SK-N-SH (cell line): ENCODE results near the gene IL1RL2. TPM values are rescaled to one million over a fixed set of nuclear protein-coding genes. Genes with fewer than 3 reads are reported as not detected.

Source experiments
- CTCF ChIA-PET: fragments of 300-600, 350-600 bp; formaldehyde crosslinking; extraction: SDS; loops from one replicate; lab custom pipeline; 2021; lab: Yijun Ruan, JAX
- POLR2A ChIA-PET: fragments of 350-600 bp; sonication (Branson Sonifier 250); formaldehyde crosslinking; extraction: SDS; loops from one replicate; lab custom pipeline; 2020; ENCODE audit warnings: antibody characterized with exemption, inconsistent platforms; lab: Yijun Ruan, JAX
- DNase-seq: peaks from one replicate; pipeline ENCODE4 v3.0.0; 2012
- H2AFZ ChIP-seq: fragments of 200-600 bp; sonication (generic); 2 replicates; pipeline ENCODE4 v1.8.1; 2016; ENCODE audit warnings: antibody characterized with exemption, mild to moderate bottlenecking, low read depth
- H3F3A ChIP-seq: fragments of 200-600 bp; sonication (generic); replicated peaks from 2 replicates; pipeline ENCODE3; 2016; ENCODE audit warnings: antibody characterized with exemption, mild to moderate bottlenecking; ENCODE audit not compliant: insufficient read depth
- H3K27ac ChIP-seq, 2 experiments: fragments of 200-500 bp in 1 of 2; fragments of 200-600 bp in 1 of 2; sonication (Bioruptor generic) in 1 of 2; sonication (generic), shearing (Covaris generic) in 1 of 2; 2 replicates each; pipeline versions ENCODE4 v1.5.1 to v1.6.1; 2014 to 2016; ENCODE audit warnings: low read depth in 2 of 2, inconsistent platforms in 1 of 2, low read length in 1 of 2, mild to moderate bottlenecking in 1 of 2, mixed read lengths in 1 of 2
- H3K27me3 ChIP-seq: fragments of 200-600 bp; sonication (generic), shearing (Covaris generic); 2 replicates; pipeline ENCODE4 v1.6.1; 2016; ENCODE audit warnings: mixed run types; ENCODE audit not compliant: insufficient read depth
- H3K36me3 ChIP-seq, 2 experiments: fragments of 200-500 bp in 1 of 2; fragments of 200-600 bp in 1 of 2; sonication (Bioruptor generic) in 1 of 2; sonication (generic) in 1 of 2; replicated peaks in 1 of 2; 2 replicates each; pipeline versions ENCODE3 to v1.5.1; 2014 to 2016; ENCODE audit warnings: low read length in 1 of 2, mild to moderate bottlenecking in 1 of 2; ENCODE audit not compliant: insufficient read depth in 2 of 2, control insufficient read depth in 1 of 2
- H3K4me1 ChIP-seq, 2 experiments: fragments of 200-500 bp in 1 of 2; fragments of 200-600 bp in 1 of 2; sonication (Bioruptor generic) in 1 of 2; sonication (generic), shearing (Covaris generic) in 1 of 2; 2 replicates each; pipeline versions ENCODE4 v1.5.1 to v1.6.1; 2014 to 2016; ENCODE audit warnings: low read depth in 1 of 2, low read length in 1 of 2, mixed run types in 1 of 2; ENCODE audit not compliant: insufficient read depth in 2 of 2, control insufficient read depth in 1 of 2
- H3K4me2 ChIP-seq: fragments of 200-600 bp; sonication (generic), shearing (Covaris generic); 2 replicates; pipeline ENCODE4 v1.6.1; 2017; ENCODE audit warnings: mixed run types
- H3K4me3 ChIP-seq, 2 experiments: fragments of 200-500 bp in 1 of 2; fragments of 200-600 bp in 1 of 2; sonication (Bioruptor generic) in 1 of 2; sonication (generic), shearing (Covaris generic) in 1 of 2; 2 replicates each; pipeline versions ENCODE4 v1.5.1 to v1.8.1; 2014 to 2016; ENCODE audit warnings: low read depth in 2 of 2, inconsistent platforms in 1 of 2, low read length in 1 of 2, mild to moderate bottlenecking in 1 of 2, mixed read lengths in 1 of 2, moderate library complexity in 1 of 2
- H3K79me2 ChIP-seq: fragments of 200-600 bp; sonication (generic); 2 replicates; pipeline ENCODE4 v1.8.1; 2017; ENCODE audit warnings: mild to moderate bottlenecking; ENCODE audit not compliant: insufficient read depth
- H3K9ac ChIP-seq: fragments of 200-600 bp; sonication (generic); 2 replicates; pipeline ENCODE4 v1.6.1; 2017; ENCODE audit warnings: mixed run types
- H3K9me2 ChIP-seq: fragments of 200-600 bp; sonication (generic); 2 replicates; pipeline ENCODE4 v1.6.1; 2017; ENCODE audit warnings: mixed run types
- H3K9me3 ChIP-seq: fragments of 200-600 bp; sonication (generic); 2 replicates; pipeline ENCODE4 v1.6.1; 2017; ENCODE audit warnings: mixed run types, mild to moderate bottlenecking, moderate library complexity
- H4K20me1 ChIP-seq: fragments of 200-600 bp; sonication (generic); 2 replicates; pipeline ENCODE4 v1.6.1; 2017; ENCODE audit warnings: mild to moderate bottlenecking, mixed run types; ENCODE audit not compliant: insufficient read depth
- FOSL2 ChIP-seq: IDR thresholded peaks from 2 replicates; pipeline ENCODE4 v1.4.0; 2012; ENCODE audit warnings: low read depth, mild to moderate bottlenecking, moderate library complexity, borderline replicate concordance
- FOXM1 ChIP-seq: IDR thresholded peaks from 2 replicates; pipeline ENCODE4 v1.4.0; 2012; ENCODE audit warnings: low read depth, mild to moderate bottlenecking
- GABPA ChIP-seq: IDR thresholded peaks from 2 replicates; pipeline ENCODE4 v1.4.0; 2012; ENCODE audit warnings: low read depth, mild to moderate bottlenecking
- GATA2 ChIP-seq: sonication (generic); formaldehyde crosslinking; IDR thresholded peaks from 2 replicates; pipeline ENCODE4 v1.5.0; 2020; ENCODE audit warnings: mild to moderate bottlenecking, missing genetic modification reagents
- JUND ChIP-seq: IDR thresholded peaks from 2 replicates; pipeline ENCODE4 v1.4.0; 2012
- MXI1 ChIP-seq: IDR thresholded peaks from 2 replicates; pipeline ENCODE4 v1.6.1; 2012; ENCODE audit warnings: mild to moderate bottlenecking, low read depth, low read length, improper control_type of control experiment
- NRF1 ChIP-seq: IDR thresholded peaks from 2 replicates; pipeline ENCODE4 v1.6.1; 2012; ENCODE audit warnings: low read depth, mild to moderate bottlenecking, low read length
- RAD21 ChIP-seq: IDR thresholded peaks from 2 replicates; pipeline ENCODE4 v1.6.1; 2012; ENCODE audit warnings: mild to moderate bottlenecking, low read length
- RXRA ChIP-seq: IDR thresholded peaks from 2 replicates; pipeline ENCODE4 v1.4.0; 2012; ENCODE audit warnings: low read depth, mild to moderate bottlenecking, borderline replicate concordance
- TCF12 ChIP-seq: IDR thresholded peaks from 2 replicates; pipeline ENCODE4 v1.4.0; 2012
- WGBS: methylation state at CpG from one replicate; pipeline ENCODE4 v1.1.6; 2017; ENCODE audit warnings: low lambda C conversion rate; 5-methylcytosine and 5-hydroxymethylcytosine counted together
- polyA plus RNA-seq, 3 experiments: library from polyadenylated mRNA; depleted of rRNA; stranded (reverse); fragments of >200 nt; gene quantifications; 2 replicates each; pipeline ENCODE4 v1.2.3, GENCODE V29; 2012
- TF ChIP-seq, protein P1 (sequence below): fragments of 200-600 bp; sonication (generic); IDR thresholded peaks from 2 replicates; pipeline ENCODE4 v1.6.1; 2017; ENCODE audit warnings: antibody characterized with exemption, mild to moderate bottlenecking, moderate library complexity
- TF ChIP-seq, protein P2 (sequence below): IDR thresholded peaks from 2 replicates; pipeline ENCODE4 v1.4.0; 2012; ENCODE audit warnings: low read depth

Gene IL1RL2
- polyA plus RNA-seq, 1 of the 3 experiments (the other 2 are of a cell fraction), result 0.05 TPM

DNA sequence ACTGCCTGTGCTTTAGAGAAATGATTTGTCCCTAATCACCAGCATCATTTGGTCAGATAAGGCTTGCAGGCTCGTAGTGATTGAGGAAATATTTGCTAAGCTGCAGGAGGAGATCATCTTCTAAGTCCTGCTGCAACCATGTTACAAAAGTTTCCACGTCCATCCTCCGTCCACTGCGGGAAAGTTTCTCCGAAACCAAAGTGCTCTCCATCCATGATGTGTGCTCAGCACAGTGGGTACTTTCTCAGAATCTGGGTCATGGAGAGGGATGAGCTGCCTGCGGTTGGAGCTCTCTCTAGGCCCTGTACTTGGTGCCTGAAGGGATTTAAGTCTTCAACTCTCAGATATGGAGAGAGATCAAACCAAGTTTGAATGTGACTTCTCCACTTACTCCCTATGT, 39.3 kb downstream of the IL1RL2 start (continued):
- no peak for TF ChIP-seq MXI1
- TF ChIP-seq, protein P1, sequence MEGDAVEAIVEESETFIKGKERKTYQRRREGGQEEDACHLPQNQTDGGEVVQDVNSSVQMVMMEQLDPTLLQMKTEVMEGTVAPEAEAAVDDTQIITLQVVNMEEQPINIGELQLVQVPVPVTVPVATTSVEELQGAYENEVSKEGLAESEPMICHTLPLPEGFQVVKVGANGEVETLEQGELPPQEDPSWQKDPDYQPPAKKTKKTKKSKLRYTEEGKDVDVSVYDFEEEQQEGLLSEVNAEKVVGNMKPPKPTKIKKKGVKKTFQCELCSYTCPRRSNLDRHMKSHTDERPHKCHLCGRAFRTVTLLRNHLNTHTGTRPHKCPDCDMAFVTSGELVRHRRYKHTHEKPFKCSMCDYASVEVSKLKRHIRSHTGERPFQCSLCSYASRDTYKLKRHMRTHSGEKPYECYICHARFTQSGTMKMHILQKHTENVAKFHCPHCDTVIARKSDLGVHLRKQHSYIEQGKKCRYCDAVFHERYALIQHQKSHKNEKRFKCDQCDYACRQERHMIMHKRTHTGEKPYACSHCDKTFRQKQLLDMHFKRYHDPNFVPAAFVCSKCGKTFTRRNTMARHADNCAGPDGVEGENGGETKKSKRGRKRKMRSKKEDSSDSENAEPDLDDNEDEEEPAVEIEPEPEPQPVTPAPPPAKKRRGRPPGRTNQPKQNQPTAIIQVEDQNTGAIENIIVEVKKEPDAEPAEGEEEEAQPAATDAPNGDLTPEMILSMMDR, result no peak
- TF ChIP-seq, protein P2, sequence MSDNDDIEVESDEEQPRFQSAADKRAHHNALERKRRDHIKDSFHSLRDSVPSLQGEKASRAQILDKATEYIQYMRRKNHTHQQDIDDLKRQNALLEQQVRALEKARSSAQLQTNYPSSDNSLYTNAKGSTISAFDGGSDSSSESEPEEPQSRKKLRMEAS, result no peak

DNA sequence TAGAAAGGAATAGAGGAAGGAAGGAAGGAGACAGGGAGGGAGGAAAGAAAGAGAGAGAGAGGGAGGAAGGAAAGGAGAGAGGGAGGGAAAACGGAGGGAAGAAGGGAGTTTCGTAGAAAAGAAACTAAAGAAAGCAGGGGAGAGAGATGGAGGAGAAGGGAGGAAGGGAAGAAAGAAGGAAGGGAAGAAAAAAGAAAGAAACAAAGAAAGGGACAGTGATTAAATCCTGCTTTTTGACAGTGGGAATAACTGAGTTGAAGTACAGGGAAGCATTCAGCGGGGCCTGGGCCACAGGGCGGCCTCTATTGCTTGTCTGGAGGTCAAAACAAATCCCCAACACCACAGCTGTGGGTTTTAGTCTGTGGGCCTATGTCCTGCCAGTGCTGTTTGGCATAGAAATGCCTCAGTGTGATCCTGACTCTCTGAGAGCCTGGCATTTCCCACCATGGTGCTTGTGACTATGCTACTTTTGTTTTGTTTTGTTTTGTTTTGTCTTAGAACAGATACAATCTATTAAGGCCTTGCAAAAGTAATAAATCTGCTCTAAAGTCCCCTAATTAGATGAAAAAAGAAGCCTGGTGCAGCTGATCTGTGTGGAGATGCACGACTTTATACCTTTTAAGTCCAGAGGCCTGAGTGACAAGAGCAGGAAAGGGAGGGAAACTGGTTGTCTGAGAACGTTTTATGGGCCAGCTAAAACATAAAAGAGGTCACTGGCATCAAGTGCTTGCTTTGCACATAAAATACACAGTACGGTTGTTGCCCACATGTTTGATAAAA, 40.0 kb downstream of the IL1RL2 start:
- H3K27ac ChIP-seq, result peak overlapping the region; percentile 64 to 97; a peak in 3 of 4 replicates
- POLR2A ChIA-PET, result no interaction called here
- peak overlapping the region; percentile 71 for H2AFZ ChIP-seq
- peak overlapping the region; percentile 55; the same call in 1 of the 2 replicates for H3K9ac ChIP-seq
- peaks cover 7 to 13% of the 10 kb centered on the region in 2 experiments for H3K4me1 ChIP-seq
- no peaks in the 10 kb centered on the region for H4K20me1 ChIP-seq
- H3K4me3 ChIP-seq, result no peak overlapping the region; a peak in 1 of 4 replicates
- H3K27me3 ChIP-seq, result no peaks in the 10 kb centered on the region
- no peaks in the 10 kb centered on the region for H3K9me2 ChIP-seq
- 67% methylated on average over 7 of the region's 7 CpGs for WGBS
- no peak for DNase-seq
- H3K4me2 ChIP-seq, result peak overlapping the region; percentile 60
- H3F3A ChIP-seq, result peaks cover 11% of the 10 kb centered on the region
- CTCF ChIA-PET, result interaction anchor here (0.7 kb wide), 1 partner anchor 49 kb away, joined by 3 read pairs; no protein-coding TSS in a partner anchor
- H3K9me3 ChIP-seq, result no peaks in the 10 kb centered on the region
- H3K36me3 ChIP-seq, result no peaks in the 10 kb centered on the region
- TF ChIP-seq JUND (no peak), FOXM1 (no peak), FOSL2 (no peak), GABPA (no peak), RXRA (no peak), NRF1 (no peak)
- H3K79me2 ChIP-seq, result no peaks in the 10 kb centered on the region

DNA sequence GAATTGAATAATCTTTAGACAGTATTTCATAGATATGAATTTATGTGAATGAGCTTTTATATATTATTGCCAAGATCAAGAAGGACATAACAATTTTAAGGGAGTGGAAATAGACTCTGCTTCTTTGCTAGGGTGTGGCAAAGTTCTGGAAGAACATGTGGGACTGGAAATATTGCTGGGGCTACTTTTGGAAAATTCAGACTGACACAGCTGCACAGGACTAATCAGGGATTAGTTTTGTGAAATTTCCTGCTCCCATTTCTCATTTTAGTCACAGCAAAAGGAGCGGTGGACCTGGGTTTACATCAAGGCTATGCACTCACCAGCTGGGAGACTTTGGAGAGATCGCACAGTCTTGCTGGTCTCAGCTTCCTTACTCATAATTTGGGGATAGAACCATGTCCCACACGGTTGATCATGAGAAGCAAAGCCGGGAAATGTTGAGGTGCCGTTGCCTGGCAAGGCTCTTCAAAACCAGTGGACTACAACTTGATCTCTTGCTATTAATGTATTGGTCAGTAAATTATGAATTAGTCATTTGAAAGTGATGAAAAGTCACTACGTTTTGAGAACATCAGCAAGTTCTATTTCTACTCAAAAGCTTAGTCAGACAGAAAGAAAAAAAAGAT, 42.4 kb downstream of the IL1RL2 start:
- Histone ChIP-seq H3K9ac (no peak overlapping the region), H3K4me2 (no peak overlapping the region), H4K20me1 (no peaks in the 10 kb centered on the region), H3K4me3 (no peak overlapping the region), H3K9me2 (no peaks in the 10 kb centered on the region), H3F3A (peaks cover 11% of the 10 kb centered on the region), H3K9me3 (no peaks in the 10 kb centered on the region), H3K27ac (peak overlapping the region in 1 of 2 experiments; percentile 97; a peak in 1 of 4 replicates), H3K27me3 (no peaks in the 10 kb centered on the region), H3K36me3 (no peaks in the 10 kb centered on the region), H3K4me1 (peaks cover 7 to 13% of the 10 kb centered on the region in 2 experiments), H2AFZ (peak overlapping the region; percentile 43), H3K79me2 (no peaks in the 10 kb centered on the region)
- WGBS, result 51% methylated on average over 6 of the region's 6 CpGs
- no peak for TF ChIP-seq TCF12
- no peak for TF ChIP-seq GABPA
- TF ChIP-seq MXI1, result no peak
- no peak for TF ChIP-seq GATA2 (CRISPR knock-in tag)
- TF ChIP-seq RAD21, result no peak
- ChIA-PET CTCF (no interaction called here), POLR2A (no interaction called here)
- DNase-seq, result no peak
